Measurements from ENCODE around the gene ZNF438. TPM values are rescaled to one million over a fixed set of nuclear protein-coding genes. Genes with fewer than 3 reads are reported as not detected.
A peak's percentile ranks its signal among the peaks of the same experiment; 100 is the strongest.

ZNF438 gene
- total RNA-seq, 3 donors from 2014 or later, result 4.7 to 12.3 (median 5.0) TPM

- TF ChIP-seq, protein P1, sequence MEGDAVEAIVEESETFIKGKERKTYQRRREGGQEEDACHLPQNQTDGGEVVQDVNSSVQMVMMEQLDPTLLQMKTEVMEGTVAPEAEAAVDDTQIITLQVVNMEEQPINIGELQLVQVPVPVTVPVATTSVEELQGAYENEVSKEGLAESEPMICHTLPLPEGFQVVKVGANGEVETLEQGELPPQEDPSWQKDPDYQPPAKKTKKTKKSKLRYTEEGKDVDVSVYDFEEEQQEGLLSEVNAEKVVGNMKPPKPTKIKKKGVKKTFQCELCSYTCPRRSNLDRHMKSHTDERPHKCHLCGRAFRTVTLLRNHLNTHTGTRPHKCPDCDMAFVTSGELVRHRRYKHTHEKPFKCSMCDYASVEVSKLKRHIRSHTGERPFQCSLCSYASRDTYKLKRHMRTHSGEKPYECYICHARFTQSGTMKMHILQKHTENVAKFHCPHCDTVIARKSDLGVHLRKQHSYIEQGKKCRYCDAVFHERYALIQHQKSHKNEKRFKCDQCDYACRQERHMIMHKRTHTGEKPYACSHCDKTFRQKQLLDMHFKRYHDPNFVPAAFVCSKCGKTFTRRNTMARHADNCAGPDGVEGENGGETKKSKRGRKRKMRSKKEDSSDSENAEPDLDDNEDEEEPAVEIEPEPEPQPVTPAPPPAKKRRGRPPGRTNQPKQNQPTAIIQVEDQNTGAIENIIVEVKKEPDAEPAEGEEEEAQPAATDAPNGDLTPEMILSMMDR (IDR thresholded peaks at IDR 0.05), result no peak
- DNase-seq (no peak), ATAC-seq (peak; percentile 77)
- intact Hi-C loops (cut with DNase I, micrococcal nuclease), result no loop called here
- Histone ChIP-seq H3K36me3 (ENCODE audit: low read depth) (no peaks in the 10 kb centered on the region), H3K4me3 (no peak overlapping the region), H3K4me1 (ENCODE audit: low read depth) (no peaks in the 10 kb centered on the region), H3K9me3 (no peaks in the 10 kb centered on the region)
These were observed 198.7 kb downstream of the ZNF438 start for GRCh38 chr10:30832749-30833627.

GRCh38 chr10:30832001-30832748 lies 199.5 kb downstream of the ZNF438 start:
- H3K36me3 ChIP-seq (ENCODE audit: low read depth), result no peaks in the 10 kb centered on the region
- intact Hi-C loops (cut with DNase I, micrococcal nuclease), result no loop called here
- no peaks in the 10 kb centered on the region for H3K4me1 ChIP-seq (ENCODE audit: low read depth)
- DNase-seq (no peak), ATAC-seq (no peak)
- H3K4me3 ChIP-seq, result no peak overlapping the region
- TF ChIP-seq, protein P1 (IDR thresholded peaks at IDR 0.05), result no peak
- H3K9me3 ChIP-seq, result no peaks in the 10 kb centered on the region

DNA sequence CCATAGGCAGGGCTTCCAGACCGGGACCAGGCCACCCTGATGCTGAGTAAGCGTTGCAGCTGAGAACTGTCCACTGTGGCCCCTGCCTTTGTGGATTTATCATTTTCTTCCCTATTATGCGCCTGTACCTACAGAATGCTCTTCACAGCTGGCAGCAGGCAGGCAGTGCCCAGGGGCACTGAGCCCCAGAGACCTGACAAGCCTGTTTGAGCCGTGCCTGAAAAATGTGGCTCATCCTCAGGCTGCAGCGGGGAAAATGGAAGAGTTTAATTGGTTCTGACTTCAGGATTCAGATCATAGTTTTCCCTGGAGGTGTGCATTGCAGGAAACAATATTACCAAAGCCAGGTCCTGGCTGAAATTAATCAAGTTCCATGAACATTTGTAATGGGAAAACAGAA lies 200.2 kb downstream of the ZNF438 start:
- no peaks in the 10 kb centered on the region for H3K36me3 ChIP-seq (ENCODE audit: low read depth)
- TF ChIP-seq, protein P1 (IDR thresholded peaks at IDR 0.05), result no peak
- no peaks in the 10 kb centered on the region for H3K9me3 ChIP-seq
- H3K4me3 ChIP-seq, result no peak overlapping the region
- H3K4me1 ChIP-seq (ENCODE audit: low read depth), result no peaks in the 10 kb centered on the region
- DNase-seq (no peak), ATAC-seq (no peak)
- intact Hi-C loops (cut with DNase I, micrococcal nuclease), result no loop called here

GRCh38 chr10:30830315-30831230 lies 201.1 kb downstream of the ZNF438 start:
- H3K4me3 ChIP-seq, result no peak overlapping the region
- no peak for ATAC-seq
- intact Hi-C loops (cut with DNase I, micrococcal nuclease), result no loop called here
- no peaks in the 10 kb centered on the region for H3K9me3 ChIP-seq
- H3K36me3 ChIP-seq (ENCODE audit: low read depth), result no peaks in the 10 kb centered on the region
- TF ChIP-seq, protein P1 (IDR thresholded peaks at IDR 0.05), result no peak
- no peaks in the 10 kb centered on the region for H3K4me1 ChIP-seq (ENCODE audit: low read depth)
- DNase-seq, result no peak

DNA sequence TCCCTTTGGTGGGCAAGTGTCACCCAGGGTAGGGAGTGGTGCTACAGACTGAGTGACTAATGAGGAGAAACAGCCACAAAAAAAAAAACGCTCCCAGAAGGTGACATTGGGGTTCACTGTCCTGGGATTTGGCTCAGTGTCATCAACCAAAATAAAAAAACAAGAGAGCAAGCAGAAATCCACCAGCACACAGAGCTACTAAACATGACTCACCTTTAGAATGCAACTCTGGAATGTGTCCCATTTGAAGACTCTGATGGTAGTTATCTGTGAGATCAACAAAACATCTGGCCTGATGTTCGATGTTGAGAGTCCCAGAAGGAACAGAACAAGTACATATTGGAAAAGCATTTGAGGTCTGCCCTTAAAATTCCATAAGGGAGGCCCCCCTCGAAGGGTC lies 201.8 kb downstream of the ZNF438 start:
- H3K4me1 ChIP-seq (ENCODE audit: low read depth), result no peaks in the 10 kb centered on the region
- intact Hi-C loops (cut with DNase I, micrococcal nuclease), result no loop called here
- ATAC-seq (no peak), DNase-seq (no peak)
- no peaks in the 10 kb centered on the region for H3K36me3 ChIP-seq (ENCODE audit: low read depth)
- H3K9me3 ChIP-seq, result no peaks in the 10 kb centered on the region
- TF ChIP-seq, protein P1 (IDR thresholded peaks at IDR 0.05), result no peak
- H3K4me3 ChIP-seq, result no peak overlapping the region
